PC-3 (cell line): Measurements from ENCODE around the gene DYNC1I1. TPM values are rescaled to one million over a fixed set of nuclear protein-coding genes. Genes with fewer than 3 reads are reported as not detected.

Source experiments
- ATAC-seq: fragments of 200-7000 bp; cut with Tn5 transposase; 2 replicates; pipeline ENCODE4 v1.9.1; 2020; ENCODE audit warnings: mild to moderate bottlenecking, moderate library complexity
- BruUV-seq: library from RNA; stranded (reverse); fragments of 400-500 nt; replicated peaks from 2 replicates; lab custom pipeline; 2021; lab: Mats Ljungman, UMichigan
- CTCF ChIA-PET: fragments of 300-600 bp; sonication (Branson Sonifier 250); formaldehyde crosslinking; loops from one replicate; lab custom pipeline; 2022; ENCODE audit warnings: antibody characterized with exemption; lab: Charles Lee
- POLR2A ChIA-PET: fragments of 300-600 bp; sonication (Branson Sonifier 250); formaldehyde crosslinking; loops from one replicate; lab custom pipeline; 2022; ENCODE audit warnings: antibody characterized with exemption; ENCODE audit not compliant: unreplicated experiment; lab: Charles Lee
- DNase-seq: peaks from one replicate; pipeline ENCODE4 v3.0.0-alpha.2; 2015
- H2AFZ ChIP-seq: fragments of 300-600 bp; sonication (generic); 2 replicates; pipeline ENCODE4 v1.6.0; 2016; ENCODE audit warnings: antibody characterized with exemption, low read length
- H3F3A ChIP-seq: fragments of 300-600 bp; sonication (generic); one replicate; pipeline ENCODE4 v1.6.0; 2017; ENCODE audit warnings: antibody characterized with exemption, low read length, control low read depth, mild to moderate bottlenecking; ENCODE audit not compliant: unreplicated experiment
- H3K27ac ChIP-seq: fragments of 300-600 bp; sonication (generic); 2 replicates; pipeline ENCODE4 v1.5.1; 2016; ENCODE audit warnings: mild to moderate bottlenecking, low read length
- H3K27me3 ChIP-seq: fragments of 300-600 bp; sonication (generic); 2 replicates; pipeline ENCODE4 v1.6.1; 2016; ENCODE audit warnings: low read length, mixed read lengths
- H3K36me3 ChIP-seq: fragments of 300-600 bp; sonication (generic); 2 replicates; pipeline ENCODE4 v1.6.1; 2016; ENCODE audit warnings: low read depth, mixed run types, low read length, mixed read lengths
- H3K4me1 ChIP-seq: fragments of 300-600 bp; sonication (generic); 2 replicates; pipeline ENCODE4 v1.5.1; 2016; ENCODE audit warnings: low read length; ENCODE audit not compliant: insufficient read depth
- H3K4me2 ChIP-seq: fragments of 300-600 bp; sonication (generic); 2 replicates; pipeline ENCODE4 v1.6.0; 2016; ENCODE audit warnings: low read length
- H3K4me3 ChIP-seq: fragments of 300-600 bp; sonication (generic); 2 replicates; pipeline ENCODE4 v1.5.1; 2016; ENCODE audit warnings: mild to moderate bottlenecking, low read length, mixed read lengths
- H3K79me2 ChIP-seq: fragments of 300-600 bp; sonication (generic); 2 replicates; pipeline ENCODE4 v1.6.1; 2017; ENCODE audit warnings: low read length, mixed read lengths
- H3K9ac ChIP-seq: fragments of 300-600 bp; sonication (generic); 2 replicates; pipeline ENCODE4 v1.6.0; 2016; ENCODE audit warnings: mild to moderate bottlenecking, low read length
- H3K9me2 ChIP-seq: fragments of 300-600 bp; sonication (generic); replicated peaks from 2 replicates; pipeline ENCODE4 v1.6.1; 2016; ENCODE audit warnings: mixed run types, low read length, mixed read lengths
- H3K9me3 ChIP-seq: fragments of 300-600 bp; sonication (generic); 2 replicates; pipeline ENCODE4 v1.6.1; 2016; ENCODE audit warnings: low read length, mixed read lengths
- H4K20me1 ChIP-seq: fragments of 300-600 bp; sonication (generic); 2 replicates; pipeline ENCODE4 v1.6.1; 2016; ENCODE audit warnings: low read length, mixed read lengths
- EZH2 ChIP-seq: fragments of 300-600 bp; sonication (generic); IDR thresholded peaks from one replicate; pipeline ENCODE4 v1.6.1; 2017; ENCODE audit warnings: antibody characterized with exemption, mild to moderate bottlenecking, low read length; ENCODE audit not compliant: unreplicated experiment
- EZH2phosphoT487 ChIP-seq: fragments of 300-600 bp; sonication (generic); IDR thresholded peaks from 2 replicates; pipeline ENCODE4 v1.6.1; 2018; ENCODE audit warnings: mild to moderate bottlenecking, antibody characterized with exemption, low read length, borderline replicate concordance
- intact Hi-C: fragments of 100-400 bp; cut with micrococcal nuclease; formaldehyde crosslinking; loops from 2 replicates; pipeline ENCODE4 v1.9.0; 2023
- total RNA-seq: library from RNA; depleted of rRNA; stranded (reverse); fragments of >200 nt; gene quantifications from 2 replicates; pipeline ENCODE4 v1.2.3, GENCODE V29; 2014
- TF ChIP-seq, protein P1 (sequence below): fragments of 300-600 bp; sonication (generic); conservative IDR thresholded peaks from 2 replicates; pipeline ENCODE4 v1.5.1; 2017; ENCODE audit warnings: antibody characterized with exemption, low read depth, mild to moderate bottlenecking, low read length

Gene DYNC1I1
- total RNA-seq, 1 experiment from 2014 or later: 2.4 TPM

GRCh38 chr7:96093435-96093834 lies 321.1 kb downstream of the DYNC1I1 start:
- no peak overlapping the region for H3K4me3 ChIP-seq
- no peaks in the 10 kb centered on the region for H4K20me1 ChIP-seq
- no peak overlapping the region for H2AFZ ChIP-seq
- peak overlapping the region; percentile 35; the same call in 1 of the 2 replicates for H3K9ac ChIP-seq
- POLR2A ChIA-PET: no interaction called here
- no peaks in the 10 kb centered on the region for H3K9me2 ChIP-seq
- peak; percentile 70 for ATAC-seq
- no peaks in the 10 kb centered on the region for H3F3A ChIP-seq
- peak; percentile 84 for DNase-seq
- no peaks in the 10 kb centered on the region for H3K79me2 ChIP-seq
- H3K9me3 ChIP-seq: no peaks in the 10 kb centered on the region
- TF ChIP-seq EZH2phosphoT487 (no peak), EZH2 (no peak)
- TF ChIP-seq, protein P1, sequence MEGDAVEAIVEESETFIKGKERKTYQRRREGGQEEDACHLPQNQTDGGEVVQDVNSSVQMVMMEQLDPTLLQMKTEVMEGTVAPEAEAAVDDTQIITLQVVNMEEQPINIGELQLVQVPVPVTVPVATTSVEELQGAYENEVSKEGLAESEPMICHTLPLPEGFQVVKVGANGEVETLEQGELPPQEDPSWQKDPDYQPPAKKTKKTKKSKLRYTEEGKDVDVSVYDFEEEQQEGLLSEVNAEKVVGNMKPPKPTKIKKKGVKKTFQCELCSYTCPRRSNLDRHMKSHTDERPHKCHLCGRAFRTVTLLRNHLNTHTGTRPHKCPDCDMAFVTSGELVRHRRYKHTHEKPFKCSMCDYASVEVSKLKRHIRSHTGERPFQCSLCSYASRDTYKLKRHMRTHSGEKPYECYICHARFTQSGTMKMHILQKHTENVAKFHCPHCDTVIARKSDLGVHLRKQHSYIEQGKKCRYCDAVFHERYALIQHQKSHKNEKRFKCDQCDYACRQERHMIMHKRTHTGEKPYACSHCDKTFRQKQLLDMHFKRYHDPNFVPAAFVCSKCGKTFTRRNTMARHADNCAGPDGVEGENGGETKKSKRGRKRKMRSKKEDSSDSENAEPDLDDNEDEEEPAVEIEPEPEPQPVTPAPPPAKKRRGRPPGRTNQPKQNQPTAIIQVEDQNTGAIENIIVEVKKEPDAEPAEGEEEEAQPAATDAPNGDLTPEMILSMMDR: no peak
- intact Hi-C loops: no loop called here
- no peaks in the 10 kb centered on the region for H3K36me3 ChIP-seq
- peaks cover 35% of the 10 kb centered on the region for H3K4me1 ChIP-seq
- no TSS peak for BruUV-seq
- CTCF ChIA-PET: no interaction called here
- H3K27ac ChIP-seq: peak overlapping the region; percentile 70
- H3K27me3 ChIP-seq: no peaks in the 10 kb centered on the region
- 0 out of 2 replicates have a peak overlapping the region, but pooled peaks have one; percentile 30 for H3K4me2 ChIP-seq

DNA sequence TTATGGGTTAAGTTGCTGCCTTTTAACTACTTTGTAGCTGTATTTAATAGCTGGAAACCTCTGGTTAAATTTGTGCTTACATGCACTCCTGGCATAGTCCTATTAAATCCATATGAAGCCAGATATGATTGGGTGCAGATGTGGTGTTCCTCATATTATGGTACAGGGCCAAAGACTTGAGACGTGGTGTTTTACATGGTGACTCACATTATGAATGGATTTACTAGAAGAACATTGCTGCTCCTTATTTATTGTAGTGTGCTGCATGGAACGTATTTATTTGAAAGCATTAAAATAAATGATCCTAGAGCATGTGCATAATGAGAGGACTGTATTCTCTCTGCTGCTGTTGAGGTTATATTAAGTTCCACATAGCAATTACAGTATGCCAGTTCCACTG lies 325.5 kb downstream of the DYNC1I1 start:
- no peaks in the 10 kb centered on the region for H3K36me3 ChIP-seq
- no peaks in the 10 kb centered on the region for H4K20me1 ChIP-seq
- no peaks in the 10 kb centered on the region for H3K9me2 ChIP-seq
- DNase-seq (peak; percentile 37), ATAC-seq (peak; percentile 64)
- H3K4me1 ChIP-seq: peaks cover 15% of the 10 kb centered on the region
- ChIA-PET CTCF (no interaction called here), POLR2A (no interaction called here)
- no peaks in the 10 kb centered on the region for H3F3A ChIP-seq
- TF ChIP-seq EZH2 (no peak), EZH2phosphoT487 (no peak)
- TF ChIP-seq, protein P1: no peak
- H3K27ac ChIP-seq: no peak overlapping the region
- BruUV-seq: no TSS peak
- no peak overlapping the region for H2AFZ ChIP-seq
- no peaks in the 10 kb centered on the region for H3K79me2 ChIP-seq
- H3K4me2 ChIP-seq: no peak overlapping the region
- no peaks in the 10 kb centered on the region for H3K27me3 ChIP-seq
- no peak overlapping the region for H3K4me3 ChIP-seq
- H3K9me3 ChIP-seq: no peaks in the 10 kb centered on the region
- H3K9ac ChIP-seq: no peak overlapping the region
- intact Hi-C loops: no loop called here

- Histone ChIP-seq H3K9me2 (no peaks in the 10 kb centered on the region), H3K4me1 (no peaks in the 10 kb centered on the region), H3K4me3 (no peak overlapping the region), H3K4me2 (no peak overlapping the region), H2AFZ (no peak overlapping the region), H3K79me2 (no peaks in the 10 kb centered on the region), H3K9ac (no peak overlapping the region), H4K20me1 (no peaks in the 10 kb centered on the region), H3K27ac (no peak overlapping the region), H3K36me3 (no peaks in the 10 kb centered on the region), H3K9me3 (no peaks in the 10 kb centered on the region), H3K27me3 (no peaks in the 10 kb centered on the region), H3F3A (no peaks in the 10 kb centered on the region)
- ATAC-seq (no peak), DNase-seq (no peak)
- no TSS peak for BruUV-seq
- TF ChIP-seq EZH2: no peak
- no peak for TF ChIP-seq EZH2phosphoT487
- intact Hi-C loops: no loop called here
- CTCF ChIA-PET: no interaction called here
- POLR2A ChIA-PET: no interaction called here
Observed at GRCh38 chr7:96100737-96101136, 328.4 kb downstream of the DYNC1I1 start.
